GM21825 (cell line): ENCODE results near the gene UGT1A3.

Source experiments
- ATAC-seq: cut with Tn5 transposase; IDR thresholded peaks from one replicate; pipeline ENCODE4 v1.9.1; 2021; ENCODE audit warnings: mild to moderate bottlenecking, moderate library complexity; ENCODE audit not compliant: unreplicated experiment

Gene UGT1A3

DNA sequence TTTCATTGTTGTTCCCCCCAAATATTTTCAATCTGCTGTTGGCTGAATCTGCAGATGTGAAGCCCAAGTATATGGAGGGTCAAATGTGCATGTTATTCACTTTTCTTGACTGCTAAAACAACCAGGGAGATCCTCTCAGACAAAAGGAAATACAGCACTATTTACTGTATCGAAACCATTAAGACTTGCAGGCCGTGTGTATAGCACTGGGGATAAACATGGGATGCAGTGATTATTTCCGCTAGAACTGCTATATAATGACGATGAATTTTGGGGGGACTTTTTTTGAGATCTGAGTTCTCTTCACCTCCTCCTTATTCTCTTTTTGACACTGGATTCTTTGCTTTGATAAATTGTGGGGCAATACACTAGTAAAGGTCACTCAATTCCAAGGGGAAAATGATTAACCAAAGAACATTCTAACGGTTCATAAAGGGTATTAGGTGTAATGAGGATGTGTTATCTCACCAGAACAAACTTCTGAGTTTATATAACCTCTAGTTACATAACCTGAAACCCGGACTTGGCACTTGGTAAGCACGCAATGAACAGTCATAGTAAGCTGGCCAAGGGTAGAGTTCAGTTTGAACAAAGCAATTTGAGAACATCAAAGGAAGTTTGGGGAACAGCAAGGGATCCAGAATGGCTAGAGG, 27.7 kb downstream of the UGT1A3 start:
- no peak for ATAC-seq

DNA sequence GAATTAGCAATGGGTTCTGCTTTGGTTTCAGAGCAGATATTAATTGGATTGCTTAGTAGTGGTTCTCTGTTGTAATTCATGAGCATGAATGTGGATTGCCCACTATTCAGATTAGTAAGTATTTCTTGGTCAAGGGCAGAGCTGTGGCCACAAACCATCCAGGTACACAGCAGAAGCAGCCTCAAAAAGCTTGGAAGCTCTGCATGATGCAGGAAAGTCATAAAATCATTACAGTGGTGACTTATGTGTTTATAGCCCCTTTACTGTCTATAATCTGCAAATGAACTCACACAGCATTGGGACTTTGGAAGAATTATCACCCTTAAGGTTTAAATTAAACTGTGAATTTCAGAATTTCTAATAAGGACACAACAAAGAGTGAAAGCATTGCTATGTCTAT, 29.3 kb downstream of the UGT1A3 start:
- no peak for ATAC-seq

DNA sequence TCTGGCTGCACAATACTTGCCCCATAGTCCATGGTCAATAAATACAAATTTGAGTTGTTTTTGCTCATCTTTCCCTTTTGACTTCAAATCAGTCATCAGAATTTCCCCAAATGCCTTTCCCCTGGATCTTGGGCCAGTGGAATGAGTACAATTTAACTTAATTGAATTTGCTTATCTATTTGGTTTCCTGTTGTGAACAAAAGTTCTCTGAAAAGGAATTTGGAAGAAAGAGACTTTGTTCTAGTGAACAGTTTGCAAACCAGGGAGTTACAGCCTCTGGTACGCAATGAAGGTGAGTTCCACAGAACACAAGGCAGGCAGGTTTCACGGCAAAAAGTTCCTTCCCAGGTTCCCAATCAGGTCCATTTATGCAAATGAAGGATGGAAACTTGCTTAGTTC, 30.0 kb downstream of the UGT1A3 start:
- no peak for ATAC-seq

DNA sequence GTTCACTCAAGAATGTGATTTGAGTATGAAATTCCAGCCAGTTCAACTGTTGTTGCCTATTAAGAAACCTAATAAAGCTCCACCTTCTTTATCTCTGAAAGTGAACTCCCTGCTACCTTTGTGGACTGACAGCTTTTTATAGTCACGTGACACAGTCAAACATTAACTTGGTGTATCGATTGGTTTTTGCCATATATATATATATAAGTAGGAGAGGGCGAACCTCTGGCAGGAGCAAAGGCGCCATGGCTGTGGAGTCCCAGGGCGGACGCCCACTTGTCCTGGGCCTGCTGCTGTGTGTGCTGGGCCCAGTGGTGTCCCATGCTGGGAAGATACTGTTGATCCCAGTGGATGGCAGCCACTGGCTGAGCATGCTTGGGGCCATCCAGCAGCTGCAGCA, 31.2 kb downstream of the UGT1A3 start, which contains the start of gene UGT1A1:
UGT1A1 (plus strand) TSS at position 228 of the 400 bp plus-strand sequence; CDS start at position 246, 18 bp downstream.
- ATAC-seq = no peak

DNA sequence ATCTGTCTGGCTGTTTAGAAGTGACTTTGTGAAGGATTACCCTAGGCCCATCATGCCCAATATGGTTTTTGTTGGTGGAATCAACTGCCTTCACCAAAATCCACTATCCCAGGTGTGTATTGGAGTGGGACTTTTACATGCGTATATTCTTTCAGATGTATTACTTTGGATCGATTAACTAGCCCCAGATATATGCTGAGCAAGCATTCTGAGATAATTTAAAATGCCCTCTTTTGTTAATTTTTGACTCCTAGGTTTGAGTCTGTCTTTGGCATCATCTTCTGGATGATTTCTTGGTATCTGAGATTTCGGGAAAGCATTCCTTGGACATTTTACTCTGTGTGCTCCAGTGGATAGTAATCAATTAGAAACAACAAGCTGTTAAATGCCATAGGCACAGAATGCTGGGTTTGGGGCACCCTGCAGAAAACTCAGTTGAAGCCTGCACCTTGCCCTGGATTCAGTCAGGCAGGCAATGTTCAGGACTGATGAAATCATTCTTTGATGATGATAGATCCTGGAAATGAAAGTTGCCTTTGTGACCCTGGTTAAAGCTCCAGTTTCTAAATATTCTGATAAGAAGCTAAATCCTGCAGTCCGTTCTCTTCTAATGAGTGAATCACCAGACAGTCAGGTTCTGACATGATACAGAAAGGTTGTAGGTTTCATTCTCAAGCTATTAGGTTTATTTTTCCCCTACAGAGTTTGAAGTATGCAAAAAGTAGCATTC, 32.4 kb downstream of the UGT1A3 start:
- ATAC-seq = no peak

DNA sequence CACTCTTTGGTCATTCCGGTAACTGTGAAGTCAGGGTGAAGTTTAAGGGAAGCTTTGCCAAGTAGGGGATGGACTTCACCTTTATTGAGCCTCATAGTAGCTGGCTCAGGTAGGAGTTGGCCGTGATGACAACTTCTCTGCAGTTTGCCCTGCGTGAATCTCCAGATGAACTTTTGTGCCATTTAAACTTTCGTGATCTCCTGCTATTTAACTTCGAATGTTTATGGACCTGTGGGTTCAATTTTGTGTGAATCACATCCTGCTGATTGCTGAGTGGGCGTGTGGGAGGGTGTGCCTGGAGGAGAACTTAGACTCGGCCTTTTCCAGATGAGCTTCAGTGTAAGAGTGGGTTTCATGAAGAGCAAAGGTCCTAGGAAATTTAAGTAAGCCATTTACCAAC, 35.4 kb downstream of the UGT1A3 start:
- ATAC-seq = no peak

DNA sequence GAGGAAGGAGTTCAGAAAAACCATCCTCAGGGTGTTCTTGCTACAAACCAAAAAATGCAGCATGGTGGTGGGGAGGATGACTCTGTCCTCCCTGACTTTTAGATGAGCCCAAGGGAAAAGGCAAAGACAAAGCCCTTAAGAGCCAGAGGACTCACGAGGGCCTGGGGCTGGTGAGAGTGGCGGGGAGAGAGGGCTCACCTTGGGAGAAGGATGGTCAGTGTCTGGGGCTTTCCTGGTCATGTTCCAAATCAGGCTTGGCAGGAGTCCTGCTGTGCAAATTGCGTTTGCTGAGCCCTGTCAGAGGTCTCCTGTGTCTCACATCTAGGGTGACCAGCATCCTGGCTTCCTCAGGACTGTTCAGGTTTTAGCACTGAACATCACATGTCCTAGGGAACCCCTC, 35.9 kb downstream of the UGT1A3 start:
- ATAC-seq = no peak

DNA sequence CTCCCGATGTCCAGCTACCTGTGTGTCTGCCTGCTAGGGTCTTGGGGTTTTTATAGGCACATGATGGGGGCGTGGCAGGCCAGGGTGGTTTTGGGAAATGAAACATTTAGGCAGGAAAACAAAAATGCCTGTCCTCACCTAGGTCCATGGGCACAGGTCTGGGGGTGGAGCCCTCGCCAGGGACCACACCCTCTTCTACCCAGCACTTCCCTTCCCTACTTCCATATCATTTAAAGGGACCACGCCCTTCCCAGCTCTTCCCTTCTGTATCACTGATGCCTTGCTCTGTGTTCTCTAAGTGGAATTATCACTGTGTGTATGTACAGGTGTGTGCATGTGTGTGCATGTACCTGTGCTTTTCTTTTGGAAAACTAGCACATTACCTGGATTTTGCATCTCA, 37.6 kb downstream of the UGT1A3 start:
- ATAC-seq = no peak

DNA sequence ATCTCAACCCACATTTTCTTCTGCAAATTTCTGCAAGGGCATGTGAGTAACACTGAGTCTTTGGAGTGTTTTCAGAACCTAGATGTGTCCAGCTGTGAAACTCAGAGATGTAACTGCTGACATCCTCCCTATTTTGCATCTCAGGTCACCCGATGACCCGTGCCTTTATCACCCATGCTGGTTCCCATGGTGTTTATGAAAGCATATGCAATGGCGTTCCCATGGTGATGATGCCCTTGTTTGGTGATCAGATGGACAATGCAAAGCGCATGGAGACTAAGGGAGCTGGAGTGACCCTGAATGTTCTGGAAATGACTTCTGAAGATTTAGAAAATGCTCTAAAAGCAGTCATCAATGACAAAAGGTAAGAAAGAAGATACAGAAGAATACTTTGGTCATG, 39.2 kb downstream of the UGT1A3 start:
- no peak for ATAC-seq

DNA sequence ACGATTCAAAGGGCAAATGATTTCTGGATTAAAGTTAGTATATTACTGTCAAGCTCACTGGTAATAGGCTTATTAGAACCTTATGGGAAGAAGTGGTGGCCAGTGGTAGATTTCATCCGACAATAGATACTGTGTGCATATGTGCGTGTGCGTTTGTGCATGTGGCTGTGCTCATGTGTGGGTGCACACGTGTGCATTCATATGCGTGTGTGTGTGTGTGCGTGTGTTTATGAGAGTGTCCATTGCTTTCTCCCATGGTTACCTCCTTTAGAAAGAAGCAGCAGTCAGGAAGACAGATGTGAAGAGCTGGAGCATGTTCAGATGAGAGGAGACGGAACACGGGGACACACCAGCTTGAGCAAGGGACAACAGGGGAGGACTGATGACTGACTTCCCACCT, 40.4 kb downstream of the UGT1A3 start:
- no peak for ATAC-seq

DNA sequence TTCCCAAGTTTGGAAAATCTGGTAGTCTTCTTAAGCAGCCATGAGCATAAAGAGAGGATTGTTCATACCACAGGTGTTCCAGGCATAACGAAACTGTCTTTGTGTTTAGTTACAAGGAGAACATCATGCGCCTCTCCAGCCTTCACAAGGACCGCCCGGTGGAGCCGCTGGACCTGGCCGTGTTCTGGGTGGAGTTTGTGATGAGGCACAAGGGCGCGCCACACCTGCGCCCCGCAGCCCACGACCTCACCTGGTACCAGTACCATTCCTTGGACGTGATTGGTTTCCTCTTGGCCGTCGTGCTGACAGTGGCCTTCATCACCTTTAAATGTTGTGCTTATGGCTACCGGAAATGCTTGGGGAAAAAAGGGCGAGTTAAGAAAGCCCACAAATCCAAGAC, 43.3 kb downstream of the UGT1A3 start:
- no peak for ATAC-seq

DNA sequence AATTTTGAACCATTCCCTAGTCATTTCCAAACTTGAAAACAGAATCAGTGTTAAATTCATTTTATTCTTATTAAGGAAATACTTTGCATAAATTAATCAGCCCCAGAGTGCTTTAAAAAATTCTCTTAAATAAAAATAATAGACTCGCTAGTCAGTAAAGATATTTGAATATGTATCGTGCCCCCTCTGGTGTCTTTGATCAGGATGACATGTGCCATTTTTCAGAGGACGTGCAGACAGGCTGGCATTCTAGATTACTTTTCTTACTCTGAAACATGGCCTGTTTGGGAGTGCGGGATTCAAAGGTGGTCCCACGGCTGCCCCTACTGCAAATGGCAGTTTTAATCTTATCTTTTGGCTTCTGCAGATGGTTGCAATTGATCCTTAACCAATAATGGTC, 43.7 kb downstream of the UGT1A3 start:
- no peak for ATAC-seq

DNA sequence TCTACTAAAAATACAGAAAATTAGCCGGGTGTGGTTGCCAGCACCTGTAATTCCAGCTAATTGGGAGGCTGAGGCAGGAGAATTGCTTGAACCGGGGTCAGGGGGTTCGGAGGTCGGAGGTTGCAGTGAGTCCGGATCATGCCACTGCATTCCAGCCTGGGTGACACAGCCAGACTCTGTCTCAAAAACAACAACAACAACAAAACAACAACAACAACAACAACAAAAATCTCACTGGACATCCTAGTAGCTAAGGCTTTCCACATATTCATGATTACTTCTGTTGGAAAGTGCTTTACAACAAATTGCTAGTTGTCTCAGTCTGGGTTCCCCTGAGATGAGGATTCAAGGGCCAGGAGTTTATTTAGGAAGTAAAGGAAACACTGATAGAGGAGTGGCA, 45.0 kb downstream of the UGT1A3 start:
- no peak for ATAC-seq

DNA sequence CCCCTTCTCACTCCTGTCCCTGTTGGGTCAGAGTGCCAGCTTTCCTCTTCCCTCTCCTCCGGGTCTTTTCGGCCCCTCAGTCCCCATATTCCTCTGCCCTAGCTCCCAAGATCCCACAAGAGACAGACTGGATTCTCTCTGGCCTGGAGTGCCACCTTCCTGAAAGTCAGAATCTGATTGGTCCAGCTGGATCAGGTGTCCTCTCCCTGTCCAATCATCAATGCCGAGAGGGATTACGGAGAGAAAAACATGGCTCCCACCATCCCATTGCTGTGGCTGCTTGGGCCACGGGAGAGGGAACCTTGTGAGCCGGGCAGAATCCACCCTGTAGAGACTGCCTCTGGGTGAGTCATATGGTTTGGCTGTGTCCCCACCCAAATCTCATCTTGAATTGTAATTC, 46.6 kb downstream of the UGT1A3 start:
- ATAC-seq = no peak

DNA sequence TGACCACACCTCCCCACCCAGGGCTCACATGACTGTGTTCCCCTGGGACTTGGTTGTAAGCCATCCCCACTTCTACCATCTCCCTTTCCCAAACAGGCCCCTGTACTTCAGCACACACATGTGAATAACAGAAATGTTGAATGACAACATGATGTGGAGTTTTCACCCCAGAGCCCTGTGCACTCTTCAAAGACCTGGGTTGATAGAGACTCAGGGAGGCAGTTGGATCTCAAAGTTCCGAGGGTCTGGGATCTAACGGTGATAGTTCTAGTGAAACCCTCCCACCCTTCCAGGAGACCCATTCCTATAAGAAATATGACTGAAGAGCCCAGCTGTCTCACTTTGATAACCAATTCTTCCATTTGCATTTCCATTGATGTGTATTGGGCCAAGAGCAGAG, 49.2 kb downstream of the UGT1A3 start, which contains the start of gene MROH2A:
MROH2A (plus strand) TSS at position 301 of the 400 bp plus-strand sequence. CDS start 1,029 bp downstream, outside the sequence.
- ATAC-seq = no peak

DNA sequence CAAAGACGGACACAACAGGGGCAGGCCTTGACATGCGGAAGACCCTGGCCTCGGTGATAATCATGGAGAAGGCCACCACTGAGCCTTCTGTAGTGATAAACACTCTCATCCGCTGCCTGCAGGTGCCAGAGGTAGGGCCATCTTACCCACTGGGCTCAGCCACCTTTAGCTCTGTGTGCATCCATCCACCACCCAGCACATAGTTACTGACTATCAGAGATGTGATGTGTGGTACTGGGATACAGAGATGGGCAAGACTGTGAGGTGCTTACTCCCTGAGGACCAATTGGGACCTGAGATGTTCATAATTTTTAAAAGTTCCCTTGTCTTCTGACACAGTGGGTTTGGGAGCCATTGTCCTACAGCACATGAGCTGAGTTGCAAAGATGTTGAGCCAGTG, 50.9 kb downstream of the UGT1A3 start:
- no peak for ATAC-seq

DNA sequence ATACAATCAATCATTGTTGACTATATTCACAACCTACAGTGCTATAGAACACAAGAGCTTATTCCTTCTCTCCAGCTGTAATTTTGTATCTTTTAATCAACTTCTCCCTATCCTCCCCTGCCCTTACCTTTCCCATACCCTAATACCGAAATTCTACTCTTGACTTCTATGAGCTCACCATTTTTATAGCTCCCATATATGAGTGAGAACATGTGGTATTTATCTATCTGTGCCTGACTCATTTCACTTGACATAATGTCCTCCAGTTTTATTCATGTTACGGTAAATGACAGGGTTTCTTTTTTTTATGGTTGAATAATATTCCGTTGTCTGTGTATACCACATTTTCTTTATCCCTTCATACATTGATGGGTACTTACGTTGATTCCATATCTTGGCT, 51.9 kb downstream of the UGT1A3 start:
- ATAC-seq = no peak

DNA sequence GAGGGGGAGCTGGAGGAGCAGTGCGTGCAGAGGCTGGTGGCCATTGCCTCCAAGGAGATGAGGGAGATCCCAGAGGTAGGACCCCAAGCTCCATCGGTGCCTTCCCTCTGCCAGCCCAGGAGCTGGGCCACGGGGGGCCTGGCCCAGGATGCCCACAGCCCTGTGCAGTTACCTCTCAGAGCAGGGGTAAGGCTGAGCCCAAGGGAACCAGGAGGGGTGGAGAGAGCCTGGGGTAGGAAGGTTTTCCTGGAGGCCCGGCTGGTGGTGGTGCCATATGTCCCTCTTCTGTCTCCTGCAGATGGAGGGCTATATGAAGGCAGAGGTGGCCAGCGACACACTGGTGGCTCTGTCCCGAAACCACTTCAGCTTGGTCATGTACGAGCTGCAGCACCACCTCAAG, 60.7 kb downstream of the UGT1A3 start:
- no peak for ATAC-seq

DNA sequence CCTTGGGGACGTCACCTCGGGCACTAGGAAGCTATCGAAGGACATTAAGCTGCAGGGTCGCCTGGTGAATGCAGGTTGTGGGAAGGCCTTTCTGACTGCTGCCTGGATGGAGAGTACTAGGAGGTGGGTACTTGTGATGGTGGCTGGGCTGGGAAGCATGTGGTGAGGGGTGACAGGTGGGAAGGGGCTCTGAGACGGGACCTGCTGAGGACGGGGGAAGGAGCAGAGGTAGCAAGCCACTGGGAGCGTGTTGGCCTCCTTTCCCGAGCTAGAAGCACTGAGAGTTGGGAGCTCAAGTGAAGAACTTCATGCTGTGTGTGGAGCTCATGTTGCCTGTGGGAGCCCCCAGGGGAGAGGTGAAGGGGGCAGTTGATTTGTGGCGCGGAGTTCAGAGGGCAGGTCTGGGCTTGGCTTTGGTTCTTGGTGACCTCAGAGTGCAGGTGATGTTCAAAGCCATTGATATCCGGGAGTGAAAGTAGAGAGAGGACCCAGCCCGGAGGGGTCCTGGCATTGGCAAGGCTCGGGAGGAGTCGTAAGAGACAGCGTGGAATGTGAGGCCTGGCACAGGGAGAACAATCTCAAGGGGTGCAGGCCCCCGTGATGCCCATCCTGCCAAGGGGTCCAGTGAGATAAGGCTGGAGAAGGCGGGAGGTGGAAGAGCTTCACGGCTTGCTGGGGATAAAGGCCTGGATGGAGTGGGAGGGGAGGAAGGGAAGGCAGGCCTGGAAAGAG, 62.5 kb downstream of the UGT1A3 start:
- no peak for ATAC-seq

DNA sequence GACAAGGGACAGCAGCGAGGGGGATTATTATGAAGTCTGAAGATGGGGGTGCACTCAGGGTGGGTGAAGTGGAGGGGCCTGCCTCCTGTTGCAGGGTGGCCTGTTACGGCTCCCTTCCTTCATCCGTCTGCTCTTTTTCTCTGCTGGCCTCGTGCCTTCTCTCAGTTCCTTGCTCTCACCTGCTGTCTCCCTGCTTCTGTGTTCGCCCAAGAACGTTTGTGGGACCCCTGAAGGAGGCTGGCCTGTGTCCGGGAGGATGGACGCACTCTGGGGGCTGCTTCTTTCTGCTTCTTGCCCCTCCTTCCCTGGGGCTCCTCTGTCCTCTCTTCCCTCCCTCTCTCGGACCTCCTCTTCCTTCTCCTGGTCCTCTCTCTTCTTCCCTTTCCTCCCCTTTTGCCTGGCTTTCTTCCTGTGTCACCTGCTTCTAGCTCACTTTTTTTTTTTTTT, 63.1 kb downstream of the UGT1A3 start:
- ATAC-seq = no peak

DNA sequence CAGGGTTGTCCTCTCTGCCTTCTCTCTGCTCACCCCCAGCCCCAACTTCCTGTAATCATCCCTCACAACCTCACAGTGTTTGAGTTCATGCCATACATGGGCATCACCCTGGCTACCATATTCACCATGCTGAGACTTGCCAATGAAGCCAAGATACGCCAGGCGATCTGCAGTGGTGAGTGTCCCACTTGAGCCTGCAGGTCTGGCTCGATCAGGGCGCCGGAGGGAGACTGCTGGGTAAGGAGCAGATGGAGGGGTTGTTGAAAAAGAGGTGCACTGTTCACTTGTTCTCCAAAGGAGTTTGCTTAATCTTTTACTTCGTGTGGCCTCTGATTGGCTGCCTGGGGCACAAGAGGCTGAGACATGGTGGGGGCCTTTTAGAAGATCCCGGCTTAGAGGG, 63.9 kb downstream of the UGT1A3 start:
- ATAC-seq = no peak
